COLO829 (cell line): ENCODE measurements around the gene CEP63.
"Not testable (repeated sequence)": the region's sequence is repeated elsewhere in the genome, so short reads cannot be mapped to it uniquely, and the experiment has no call there.

ENCODE experiments used
- DNase-seq: peaks from one replicate; pipeline ENCODE4 v3.0.0; 2012; ENCODE audit warnings: low spot score

Gene CEP63

DNA sequence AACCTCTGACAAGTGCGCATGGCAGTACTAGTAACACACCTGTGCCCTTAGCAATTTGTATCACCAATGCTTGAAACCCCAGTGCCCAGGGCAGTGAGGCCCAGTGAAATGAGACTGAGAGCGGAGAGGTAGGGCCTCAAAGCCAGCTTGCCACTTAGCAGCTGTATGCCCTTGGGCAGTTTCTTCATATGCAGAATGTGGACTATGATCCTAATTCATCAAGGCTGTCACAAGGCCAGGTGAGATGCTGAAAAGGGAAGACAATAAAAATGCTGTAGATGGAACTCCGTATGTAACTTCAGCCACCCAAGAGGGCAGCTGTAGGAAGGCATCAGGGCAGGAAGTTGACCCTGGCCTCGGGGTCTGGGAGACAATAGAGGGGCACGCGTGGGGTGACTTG lies 90.6 kb downstream of the CEP63 start:
- DNase-seq, result no peak

DNA sequence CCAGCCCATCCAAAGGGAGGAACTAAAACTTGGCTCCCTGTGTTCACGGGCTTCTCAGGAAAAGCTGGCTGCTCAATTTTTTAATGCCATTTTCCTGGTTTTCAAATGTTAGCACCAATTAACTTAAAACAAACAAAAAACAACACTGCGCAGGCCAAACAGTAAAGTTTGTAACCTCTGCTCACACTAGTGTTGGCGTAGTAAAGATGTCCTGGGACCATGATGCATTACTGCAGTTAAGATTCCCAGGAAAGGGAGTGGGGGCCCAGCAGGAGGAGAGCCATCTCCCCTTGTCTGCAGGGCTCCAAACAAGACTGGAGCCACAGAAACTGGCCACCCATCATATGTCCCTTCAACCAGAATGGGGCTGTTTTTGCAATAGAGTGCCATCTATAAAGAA lies 91.0 kb downstream of the CEP63 start:
- no peak for DNase-seq

DNA sequence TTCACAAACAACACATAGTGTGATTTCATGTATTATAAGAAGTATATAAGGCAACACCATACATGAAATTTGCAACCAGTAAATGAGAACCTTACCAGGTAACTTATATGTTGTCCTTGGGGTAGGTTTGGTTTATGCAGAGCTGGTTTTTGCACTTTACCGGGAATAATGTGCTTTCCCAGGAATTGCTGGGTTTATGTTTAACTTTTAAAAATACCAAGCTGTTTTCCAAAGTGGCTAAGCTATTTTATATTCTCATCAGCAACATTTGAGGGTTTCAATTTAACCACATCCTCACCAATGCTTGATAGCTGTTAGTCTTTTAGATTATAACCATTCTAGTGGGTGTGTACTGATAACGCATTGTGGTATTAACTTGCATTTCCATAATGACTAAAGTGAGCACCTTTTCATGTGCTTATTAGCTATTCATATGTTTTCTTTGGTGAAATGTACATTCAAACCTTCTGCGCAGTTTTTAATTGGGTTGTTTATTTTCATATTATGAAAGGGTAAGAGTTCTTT lies 93.3 kb downstream of the CEP63 start:
- DNase-seq, result no peak

DNA sequence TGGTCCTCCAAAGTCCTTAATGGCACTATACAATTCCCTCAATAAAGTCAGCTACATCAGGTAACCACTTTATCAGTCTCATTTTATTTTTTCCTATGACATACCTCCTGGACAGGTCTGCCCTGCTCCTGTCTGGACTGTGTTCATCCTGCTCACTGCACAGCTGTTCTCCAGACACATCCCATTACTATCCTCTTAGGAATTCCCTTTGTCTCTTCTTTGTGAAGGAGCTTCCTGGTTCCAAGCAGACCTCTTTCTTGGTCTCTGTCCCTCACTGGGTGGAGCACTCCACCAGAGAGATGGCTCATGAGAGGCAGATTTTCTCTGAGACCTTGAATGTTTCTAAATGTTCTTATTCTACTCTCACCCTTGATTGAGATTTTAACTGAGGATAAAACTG lies 104.9 kb downstream of the CEP63 start:
- DNase-seq, result no peak

DNA sequence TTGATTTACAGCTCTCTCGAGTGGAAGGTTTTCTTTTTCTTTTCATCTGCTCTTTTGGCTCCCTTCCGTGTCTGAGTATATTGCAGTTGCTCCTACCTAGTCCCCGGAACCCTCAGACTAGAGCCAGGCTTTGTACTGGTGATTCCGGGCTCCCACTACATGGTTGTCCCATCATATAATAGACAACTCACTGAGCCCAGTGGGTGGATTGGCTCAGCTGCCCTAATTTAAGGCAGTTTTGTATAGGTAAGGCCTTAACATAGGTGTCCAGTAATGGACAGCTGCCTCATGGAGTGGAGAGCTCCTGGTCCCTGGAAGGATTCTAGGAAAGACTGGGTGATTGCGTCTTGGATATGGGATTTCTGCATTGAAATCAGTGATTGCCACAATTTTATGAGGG lies 106.9 kb downstream of the CEP63 start:
- DNase-seq, result no peak

DNA sequence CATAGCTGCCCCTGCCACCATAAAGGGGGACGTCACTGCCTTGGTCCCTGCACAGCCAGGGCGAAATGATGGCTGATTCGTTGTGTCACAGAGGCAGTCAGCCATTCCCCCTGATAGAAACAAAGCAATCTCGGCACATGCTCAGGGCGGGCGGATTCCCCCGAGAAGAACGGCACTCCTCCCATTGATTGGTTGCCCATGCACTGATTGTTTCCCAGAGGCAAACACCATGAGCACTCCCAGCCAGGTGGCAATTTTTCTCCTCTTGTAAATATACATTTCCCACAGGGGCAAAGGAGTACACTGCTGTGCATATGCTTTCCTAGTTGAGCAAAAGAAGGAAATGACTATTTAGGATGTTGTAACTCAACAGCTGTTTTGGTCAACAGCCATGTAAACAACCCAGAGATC lies 108.5 kb downstream of the CEP63 start:
- no peak for DNase-seq

DNA sequence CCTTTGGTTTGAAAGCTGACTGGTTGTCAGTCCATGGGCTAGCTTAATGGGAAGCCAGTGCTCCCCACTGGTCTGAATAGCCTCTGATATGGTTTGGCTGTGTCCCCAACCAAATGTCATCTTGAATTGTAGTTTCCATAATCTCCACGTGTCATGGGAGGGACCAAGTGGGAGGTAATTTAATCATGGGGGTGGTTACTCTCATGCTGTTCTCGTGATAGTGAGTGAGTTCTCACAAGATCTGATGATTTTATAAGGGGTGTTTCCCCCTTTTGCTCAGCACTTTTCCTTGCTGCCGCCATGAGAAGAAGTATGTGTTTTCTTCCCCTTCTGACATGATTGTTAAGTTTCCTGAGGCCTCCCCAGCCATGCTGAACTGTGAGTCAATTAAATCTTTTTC lies 109.1 kb downstream of the CEP63 start:
- DNase-seq, result not testable (repeated sequence)

DNA sequence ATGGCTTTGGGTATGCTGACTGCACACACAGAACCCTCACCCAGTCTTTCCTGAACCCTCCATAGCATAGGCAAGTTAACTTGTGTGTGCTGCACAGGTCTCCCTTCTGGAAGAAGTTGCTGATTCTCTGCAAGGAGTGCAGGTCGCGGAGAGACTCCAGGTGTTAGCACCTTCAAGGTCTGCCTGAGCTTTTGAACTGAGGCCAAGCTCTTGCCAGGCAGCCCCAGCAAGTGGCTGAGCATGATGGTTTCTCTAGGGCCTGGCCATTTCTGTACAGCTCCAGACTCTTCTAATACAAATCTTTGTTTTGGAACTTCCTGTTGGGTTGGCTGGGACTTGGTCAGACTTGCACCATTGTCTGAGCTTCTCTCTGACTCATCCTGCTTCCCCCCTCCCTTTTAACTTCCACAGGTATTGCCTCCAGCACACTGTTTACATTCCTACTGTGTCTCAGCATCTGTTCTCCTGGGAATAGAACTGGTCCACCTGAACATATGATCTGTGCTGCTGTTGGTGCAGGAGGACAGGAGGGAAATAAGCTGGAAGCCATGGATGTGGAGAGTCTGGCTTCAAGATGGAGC lies 111.6 kb downstream of the CEP63 start:
- DNase-seq, result no peak

DNA sequence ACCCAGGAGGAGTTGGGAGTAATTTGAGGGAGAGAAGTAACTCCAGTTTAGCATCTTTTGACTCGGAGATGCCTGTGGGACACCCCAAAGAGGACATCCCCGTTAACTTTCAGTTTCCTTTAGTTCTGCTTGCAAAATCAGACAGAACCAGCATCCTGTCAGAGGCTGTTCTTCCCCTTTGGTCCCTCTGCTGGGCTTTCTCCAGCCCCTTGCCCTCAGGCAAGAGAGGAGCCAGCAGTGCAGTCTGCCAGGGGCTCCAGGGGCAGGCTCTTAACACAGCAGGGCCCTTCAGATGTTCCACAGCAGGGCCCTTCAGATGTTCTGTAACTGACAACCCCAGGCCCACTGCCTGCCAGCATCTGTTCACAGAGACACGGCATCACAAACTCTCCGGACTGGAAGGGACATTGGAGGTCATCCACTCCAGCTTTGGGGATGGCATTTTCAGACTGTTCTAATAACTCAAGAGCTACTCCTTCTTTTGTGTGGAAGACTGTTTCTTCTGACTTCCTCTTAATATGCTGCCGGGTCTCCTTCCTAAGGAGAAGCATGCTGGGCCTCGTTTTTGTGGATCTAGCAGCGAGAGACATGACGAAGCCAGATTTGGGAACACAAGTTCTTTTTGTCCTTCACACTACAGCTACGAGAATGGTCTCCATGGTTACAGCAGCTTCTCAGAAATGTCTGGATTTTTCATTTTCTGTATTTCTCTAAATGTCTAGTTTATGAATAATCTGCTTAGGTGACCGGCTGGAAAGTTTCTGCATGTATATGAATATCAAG lies 113.1 kb downstream of the CEP63 start:
- no peak for DNase-seq

DNA sequence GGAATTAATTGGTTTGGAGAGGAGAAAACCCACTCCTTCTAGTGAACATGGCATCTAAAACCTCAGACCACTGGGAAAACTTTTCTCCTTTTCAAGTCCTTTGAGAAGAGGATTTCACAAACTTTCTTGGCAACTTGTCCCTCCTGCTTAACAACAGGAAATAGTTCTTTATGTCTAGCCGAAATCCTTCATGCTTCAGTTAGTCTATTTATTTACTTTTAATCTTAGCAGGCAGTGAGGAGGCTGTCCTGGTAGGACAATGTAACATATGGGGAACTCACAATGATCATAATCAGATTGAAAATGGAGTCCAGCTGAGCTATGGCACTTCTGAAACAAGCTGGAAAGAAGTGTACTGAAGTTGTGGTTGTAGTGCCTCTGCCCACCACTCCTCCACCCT lies 114.3 kb downstream of the CEP63 start:
- no peak for DNase-seq

DNA sequence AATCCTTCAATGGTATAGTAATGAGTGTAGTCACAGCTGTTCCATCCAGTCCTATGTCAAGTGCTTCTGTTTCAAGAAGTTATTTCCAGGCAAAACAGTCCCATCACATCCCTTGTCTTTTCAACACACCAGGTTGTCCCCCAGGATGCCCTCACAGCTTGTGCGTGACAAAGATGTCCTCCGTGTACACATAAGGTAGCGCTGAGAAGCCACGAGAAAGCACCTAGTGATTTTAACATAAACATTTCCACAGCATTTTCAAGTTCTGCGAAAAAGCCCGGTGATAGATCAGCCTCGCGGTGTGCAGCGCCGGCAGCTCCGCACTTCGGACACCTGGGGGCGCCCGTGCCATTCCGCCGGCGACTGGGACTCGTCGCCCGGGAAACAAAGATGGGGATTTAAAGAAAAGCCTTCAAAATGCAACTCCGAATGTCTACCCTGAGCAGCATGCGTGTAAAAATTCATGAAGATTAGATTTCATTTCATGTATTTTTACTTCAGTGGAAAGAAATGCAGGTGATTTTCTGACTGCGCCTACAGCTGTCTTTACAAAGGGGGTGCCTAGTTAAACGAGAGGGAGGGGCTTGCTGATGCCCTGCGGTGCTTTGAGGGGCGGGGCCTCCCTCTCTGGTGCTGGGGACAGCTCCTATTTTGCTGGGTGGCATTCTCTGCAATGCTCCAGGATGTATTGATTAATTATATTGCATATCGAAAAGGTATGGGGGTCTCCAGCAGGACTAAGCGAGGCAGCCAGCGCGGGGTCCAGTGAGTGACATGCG lies 115.0 kb downstream of the CEP63 start:
- DNase-seq, result peak; percentile 90

DNA sequence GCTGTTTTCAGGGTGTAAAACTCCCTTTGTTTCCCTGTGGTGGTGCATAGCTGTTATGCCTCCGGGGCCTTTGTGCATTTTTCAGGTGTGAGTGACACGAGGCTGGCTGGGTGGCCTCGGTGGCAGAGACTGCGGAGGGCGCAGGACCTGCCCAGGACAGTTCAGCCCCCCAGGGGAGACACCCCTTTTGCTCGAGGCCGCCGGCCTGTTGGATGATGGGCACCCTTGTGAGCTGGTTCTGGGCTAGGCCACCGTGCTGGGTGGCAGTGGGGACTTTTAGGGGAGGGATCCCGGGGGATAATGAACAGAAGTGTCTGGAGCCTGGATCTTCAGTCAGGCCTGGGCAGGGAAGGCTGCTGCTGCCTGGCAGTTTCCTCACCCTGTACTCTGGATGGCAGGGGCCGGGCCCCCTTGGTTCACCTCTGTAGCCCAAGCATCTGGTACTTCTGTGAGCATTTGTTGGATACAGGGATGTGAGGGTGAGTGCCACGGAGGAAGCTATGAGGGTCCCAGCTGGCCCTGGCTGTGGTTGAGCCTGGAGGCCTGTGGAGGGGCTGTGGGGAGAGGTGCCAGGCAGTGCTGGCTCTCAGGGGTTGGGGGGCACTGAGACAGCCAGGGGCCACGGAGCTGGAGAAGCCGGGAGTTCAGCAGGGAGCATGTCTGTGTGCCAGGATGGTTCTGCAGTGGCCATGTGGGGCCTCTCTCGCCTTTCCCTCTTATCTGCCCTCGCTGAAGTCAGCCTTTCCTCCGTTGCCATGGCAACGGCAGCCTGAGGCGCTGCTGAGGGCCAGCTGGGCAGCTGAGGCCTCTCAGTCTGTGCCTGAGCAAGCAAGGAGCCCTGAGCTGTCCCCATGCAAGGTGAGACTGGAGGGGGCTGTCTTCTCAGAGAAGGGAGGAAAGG lies 115.9 kb downstream of the CEP63 start:
- peak; percentile 32 for DNase-seq

DNA sequence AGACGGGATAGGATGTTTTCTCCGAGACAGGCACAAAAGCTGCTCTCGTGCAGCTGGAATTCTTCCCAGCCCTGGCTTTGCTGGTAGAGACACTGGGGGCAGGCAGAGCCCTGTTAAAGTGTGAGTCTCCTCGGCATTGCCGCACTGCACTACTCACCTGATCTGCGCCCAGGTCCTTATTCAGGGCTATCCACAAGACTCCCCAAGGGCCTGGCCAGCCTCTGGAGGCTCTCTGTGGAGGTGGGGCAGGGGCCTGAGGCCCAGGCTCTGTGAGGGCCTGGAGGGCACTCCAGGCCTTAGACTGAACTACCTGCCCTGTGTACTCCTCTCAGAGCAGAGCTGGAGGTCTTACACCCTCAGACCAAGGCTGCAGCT lies 116.6 kb downstream of the CEP63 start:
- no peak for DNase-seq

DNA sequence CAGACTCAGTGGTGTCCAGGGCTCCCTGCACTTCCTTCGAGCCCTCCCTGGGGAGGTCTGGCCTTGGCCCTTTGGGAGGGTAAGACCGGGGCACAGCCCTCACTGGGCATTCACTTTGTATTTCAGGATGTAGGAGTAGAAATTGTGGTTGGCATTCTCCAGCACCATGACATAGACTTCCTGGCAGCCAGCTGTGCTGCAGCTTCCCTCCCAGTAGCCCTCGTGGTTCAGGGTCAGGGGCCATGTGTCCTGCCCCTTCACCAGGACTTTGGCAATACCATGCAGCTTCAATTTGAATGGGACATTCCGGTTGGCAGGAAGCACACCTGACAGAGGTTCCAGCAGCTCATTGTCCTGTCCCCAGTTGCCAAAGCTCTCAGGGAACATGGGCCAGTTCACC lies 117.6 kb downstream of the CEP63 start:
- no peak for DNase-seq

DNA sequence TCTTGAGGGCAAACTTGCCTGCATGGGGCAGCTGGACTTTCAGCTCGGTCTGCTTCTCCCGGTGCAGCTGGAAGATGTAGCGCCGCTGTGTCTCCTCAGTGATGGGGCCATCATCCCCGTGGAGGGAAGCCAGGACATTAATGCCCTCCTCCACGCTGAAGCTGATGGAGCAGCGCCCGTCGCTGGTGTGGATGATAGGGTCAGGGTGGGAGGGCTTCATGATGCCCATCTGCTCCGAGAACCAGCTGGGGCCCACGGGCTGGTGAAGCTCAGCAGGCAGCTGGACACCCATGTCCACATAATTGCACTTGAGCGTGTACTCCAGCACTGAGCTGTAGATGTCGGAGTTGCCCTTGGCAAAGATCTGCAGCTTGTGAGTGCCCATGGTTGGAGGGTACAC lies 118.1 kb downstream of the CEP63 start:
- no peak for DNase-seq

DNA sequence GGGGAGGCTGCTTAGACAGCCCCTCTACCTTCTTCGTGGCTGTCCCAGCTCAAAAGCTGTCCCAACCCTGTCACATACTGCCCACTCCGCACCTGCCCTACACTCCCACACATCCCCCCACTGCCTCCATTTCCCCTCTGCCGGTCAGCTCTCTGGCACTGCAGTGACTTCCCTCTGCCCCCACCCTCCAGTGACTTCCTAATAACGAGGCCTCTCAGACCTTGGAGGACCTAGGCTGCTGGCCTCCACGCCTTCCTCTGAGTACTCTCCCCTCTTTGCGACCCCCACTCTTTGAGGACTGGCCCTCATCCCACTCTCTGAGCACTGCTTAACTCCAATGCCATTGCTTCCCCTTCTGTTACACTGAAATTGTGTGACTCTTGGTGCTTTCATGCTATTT lies 119.7 kb downstream of the CEP63 start:
- no peak for DNase-seq

DNA sequence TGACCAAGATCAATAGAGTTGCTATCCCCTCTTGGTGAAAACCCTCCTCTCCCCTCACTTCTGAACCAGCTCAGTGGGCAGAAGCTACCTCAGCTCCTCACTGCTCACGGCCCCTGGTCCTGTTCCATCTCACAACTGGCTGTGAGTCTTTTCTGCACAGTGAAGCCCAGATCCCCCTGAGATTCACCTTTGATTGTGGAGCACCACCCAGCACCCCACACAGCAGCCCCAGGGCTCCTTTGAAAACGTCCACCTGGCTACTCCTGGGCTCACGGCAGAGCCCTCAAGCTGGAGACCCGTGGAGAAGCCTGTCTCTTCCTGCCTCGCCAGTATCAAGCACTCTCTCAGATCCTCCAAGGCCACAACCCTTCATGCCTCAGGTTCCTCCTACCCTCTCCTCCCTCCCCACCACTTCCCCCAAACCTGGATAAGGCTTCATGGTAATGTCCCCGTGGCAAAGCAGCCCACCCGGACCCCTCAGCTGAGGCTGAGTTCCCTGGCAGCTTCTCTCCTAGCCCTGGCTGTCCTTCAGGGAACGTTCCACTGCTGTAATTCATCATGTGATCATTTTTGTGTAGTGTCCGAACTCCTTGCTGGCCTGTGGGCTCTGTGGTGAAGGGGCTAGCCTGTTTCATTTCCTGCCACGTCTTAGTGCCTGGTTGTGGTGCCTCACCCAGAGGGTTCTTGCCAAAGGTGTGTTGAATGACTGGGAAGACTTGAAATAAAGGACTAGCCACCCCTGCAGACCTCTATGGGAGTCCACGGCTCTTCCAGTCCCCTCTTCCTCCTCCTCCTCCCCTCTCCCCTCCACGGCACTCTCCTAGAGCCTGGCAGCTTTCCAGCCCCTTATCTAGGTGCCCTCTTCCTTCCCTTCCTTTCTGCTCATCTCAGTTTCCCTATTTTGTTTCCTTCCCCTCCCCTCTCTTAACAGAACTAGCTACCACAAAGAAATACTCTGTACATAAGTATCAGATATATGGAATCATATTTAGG lies 120.5 kb downstream of the CEP63 start:
- DNase-seq, result no peak

DNA sequence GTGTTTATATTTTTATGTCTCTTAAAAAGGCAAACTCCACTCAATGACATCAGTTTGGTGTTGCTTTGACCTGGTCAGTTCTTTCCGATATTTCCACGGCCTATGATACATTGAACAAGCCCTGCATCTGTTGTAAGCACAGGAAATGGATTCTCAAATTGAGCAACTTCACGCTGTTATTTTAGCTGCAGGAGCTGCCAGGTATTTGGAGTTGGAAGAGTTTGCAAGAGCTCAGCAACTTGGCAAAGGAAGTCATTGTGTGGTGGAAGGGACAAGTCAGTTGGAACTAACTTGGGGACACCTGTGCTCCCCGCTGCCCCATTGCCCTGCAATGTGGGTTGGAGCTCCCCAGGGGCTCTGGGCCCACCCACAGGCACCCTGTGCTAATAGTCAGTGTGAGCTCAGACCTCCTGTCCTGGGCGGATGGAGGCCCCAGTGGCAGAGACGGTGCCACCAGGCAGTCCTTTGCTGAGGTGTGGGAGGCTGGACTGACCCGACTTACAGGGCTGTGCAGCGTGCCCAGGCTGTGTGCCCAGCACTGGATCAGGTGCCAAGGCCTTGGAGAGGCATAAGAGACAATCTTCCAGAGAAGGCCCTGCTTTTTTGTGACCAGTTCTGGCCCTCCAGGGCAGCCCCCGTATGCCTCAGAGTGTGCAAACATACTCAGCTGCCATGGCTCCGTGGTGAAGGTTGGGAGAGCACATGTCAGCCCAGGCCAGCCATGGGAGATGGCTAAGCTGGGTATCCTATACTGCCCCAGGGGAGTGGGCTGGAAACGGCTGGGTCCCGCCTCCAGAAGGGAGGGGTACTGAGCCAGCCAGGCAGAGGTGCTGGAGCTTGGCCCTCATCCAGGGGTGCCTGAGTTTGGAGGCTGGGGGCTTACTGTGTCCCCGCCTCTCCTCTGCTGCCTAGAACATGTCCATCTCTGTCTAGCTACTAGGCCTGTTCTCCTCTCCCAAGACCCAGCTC lies 121.5 kb downstream of the CEP63 start:
- no peak for DNase-seq

DNA sequence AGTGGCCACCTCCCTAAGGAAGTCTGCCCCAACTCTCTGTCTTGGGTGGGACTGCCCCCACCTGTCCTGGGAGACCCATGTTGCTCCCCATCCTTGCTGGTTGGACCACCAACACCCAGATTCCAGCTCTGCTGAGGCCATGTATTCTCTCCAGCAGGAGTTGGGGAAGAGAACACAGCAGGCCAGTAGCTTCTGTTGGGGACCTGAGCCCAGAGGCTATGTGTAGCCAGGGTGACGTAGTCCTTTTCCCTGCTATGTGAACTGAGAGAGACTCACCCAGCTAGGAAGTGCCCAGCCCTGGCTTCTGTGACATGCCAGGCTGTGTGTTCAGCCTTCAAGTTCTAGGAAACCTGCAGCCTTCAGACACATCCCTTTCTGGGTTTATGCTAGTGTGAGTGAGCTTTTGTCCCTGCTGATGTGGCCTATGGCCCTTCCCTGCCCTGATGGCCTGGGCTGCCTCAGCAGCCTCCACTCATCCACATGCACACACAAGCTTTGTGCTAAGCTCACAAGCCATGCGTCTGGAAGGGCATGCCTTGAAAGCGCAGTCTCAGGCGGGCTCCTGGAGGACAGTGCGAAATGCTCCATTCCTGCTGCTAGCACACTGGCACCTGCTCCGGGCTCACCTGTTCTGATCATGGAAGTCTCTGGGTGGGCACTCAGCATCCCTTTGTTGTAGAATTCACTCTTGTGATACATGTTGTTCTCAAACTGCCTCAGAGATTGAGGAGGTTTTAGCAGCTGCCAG lies 122.3 kb downstream of the CEP63 start:
- DNase-seq, result no peak
